Astrocyte of the cerebellum (primary cell): ENCODE measurements around the gene PRR35.

Experiments
- DNase-seq: peaks from one replicate; pipeline ENCODE4 v3.0.0-alpha.2; 2011; ENCODE audit warnings: low read depth
- H3K4me3 ChIP-seq: 2 replicates; pipeline ENCODE4 v1.5.1; 2011; ENCODE audit warnings: mild to moderate bottlenecking, low read depth, low read length, moderate library complexity
- in situ Hi-C: cut with HindIII; loops from 2 replicates; pipeline ENCODE4 v1.10.0; 2017; ENCODE audit warnings: low sequenced_read_pairs
- TF ChIP-seq, protein P1 (sequence below): IDR thresholded peaks from 2 replicates; pipeline ENCODE4 v1.5.1; 2012; ENCODE audit warnings: low read length, low read depth, moderate library complexity, mild to moderate bottlenecking; ENCODE audit errors: missing control alignments

Gene PRR35

GRCh38 chr16:606656-607307 lies 46.6 kb downstream of the PRR35 start:
- in situ Hi-C loops = no loop called here
- TF ChIP-seq, protein P1, sequence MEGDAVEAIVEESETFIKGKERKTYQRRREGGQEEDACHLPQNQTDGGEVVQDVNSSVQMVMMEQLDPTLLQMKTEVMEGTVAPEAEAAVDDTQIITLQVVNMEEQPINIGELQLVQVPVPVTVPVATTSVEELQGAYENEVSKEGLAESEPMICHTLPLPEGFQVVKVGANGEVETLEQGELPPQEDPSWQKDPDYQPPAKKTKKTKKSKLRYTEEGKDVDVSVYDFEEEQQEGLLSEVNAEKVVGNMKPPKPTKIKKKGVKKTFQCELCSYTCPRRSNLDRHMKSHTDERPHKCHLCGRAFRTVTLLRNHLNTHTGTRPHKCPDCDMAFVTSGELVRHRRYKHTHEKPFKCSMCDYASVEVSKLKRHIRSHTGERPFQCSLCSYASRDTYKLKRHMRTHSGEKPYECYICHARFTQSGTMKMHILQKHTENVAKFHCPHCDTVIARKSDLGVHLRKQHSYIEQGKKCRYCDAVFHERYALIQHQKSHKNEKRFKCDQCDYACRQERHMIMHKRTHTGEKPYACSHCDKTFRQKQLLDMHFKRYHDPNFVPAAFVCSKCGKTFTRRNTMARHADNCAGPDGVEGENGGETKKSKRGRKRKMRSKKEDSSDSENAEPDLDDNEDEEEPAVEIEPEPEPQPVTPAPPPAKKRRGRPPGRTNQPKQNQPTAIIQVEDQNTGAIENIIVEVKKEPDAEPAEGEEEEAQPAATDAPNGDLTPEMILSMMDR = no peak
- H3K4me3 ChIP-seq = no peak overlapping the region
- no peak for DNase-seq

DNA sequence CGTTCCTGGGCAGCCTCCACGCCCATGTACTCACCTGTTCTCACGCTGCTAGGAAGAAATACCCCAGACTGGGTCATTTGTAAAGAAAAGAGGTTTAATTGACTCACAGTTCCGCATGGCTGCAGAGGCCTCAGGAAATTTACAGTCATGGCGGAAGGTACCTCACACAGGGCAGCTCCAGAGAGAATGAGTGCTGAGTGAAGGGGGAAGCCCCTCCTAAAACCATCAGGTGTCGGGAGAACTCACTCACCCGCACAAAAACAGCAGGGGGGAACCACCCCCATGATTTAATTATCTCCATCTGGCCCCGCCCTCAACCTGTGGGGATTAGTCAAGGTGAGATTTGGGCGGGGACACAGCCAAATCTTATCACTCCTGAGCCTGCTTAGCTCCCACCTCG lies 47.8 kb downstream of the PRR35 start:
- no peak overlapping the region for H3K4me3 ChIP-seq
- TF ChIP-seq, protein P1 = no peak
- no peak for DNase-seq
- in situ Hi-C loops = no loop called here

DNA sequence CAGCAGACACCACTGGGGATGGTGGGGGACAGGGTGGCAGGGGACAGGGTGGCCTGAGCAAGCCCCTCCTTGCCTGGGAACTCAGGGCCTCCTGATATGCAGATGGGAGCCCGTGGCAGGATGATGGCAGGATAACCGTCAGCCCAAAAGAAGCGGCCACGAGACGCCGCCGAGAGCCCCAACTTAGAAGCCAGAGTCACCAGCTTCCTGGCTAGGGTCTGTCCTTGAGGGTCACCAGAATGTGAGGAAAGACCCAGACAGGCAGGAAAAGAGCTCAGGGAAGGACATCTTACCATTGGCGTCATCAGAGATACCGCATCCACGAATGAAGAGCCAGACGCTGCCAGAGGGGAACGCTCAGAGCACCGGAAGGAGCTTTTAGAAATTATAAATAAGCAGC lies 49.1 kb downstream of the PRR35 start:
- TF ChIP-seq, protein P1 = no peak
- no peak overlapping the region for H3K4me3 ChIP-seq
- no peak for DNase-seq
- in situ Hi-C loops = no loop called here

- TF ChIP-seq, protein P1 = no peak
- H3K4me3 ChIP-seq = no peak overlapping the region
- DNase-seq = no peak
- in situ Hi-C loops = no loop called here
These were observed 49.8 kb downstream of the PRR35 start for GRCh38 chr16:609984-610383.

GRCh38 chr16:610513-611381 lies 50.6 kb downstream of the PRR35 start:
- TF ChIP-seq, protein P1 = peak; percentile 26
- in situ Hi-C loops = no loop called here
- no peak for DNase-seq
- H3K4me3 ChIP-seq = no peak overlapping the region

- TF ChIP-seq, protein P1 = no peak
- no peak for DNase-seq
- in situ Hi-C loops = no loop called here
- no peak overlapping the region for H3K4me3 ChIP-seq
These were observed 54.9 kb downstream of the PRR35 start for GRCh38 chr16:615122-615521.
